ENCODE measurements around the gene RBM23.

Gene RBM23

GRCh38 chr14:22884738-22885523 lies 34.0 kb downstream of the RBM23 start:
- DNase-seq, result no peak

GRCh38 chr14:22884076-22884737 lies 34.7 kb downstream of the RBM23 start:
- DNase-seq, result peak in 1 of 2 experiments; percentile 11

- no peak for DNase-seq
Observed at GRCh38 chr14:22883173-22883976, 35.6 kb downstream of the RBM23 start, which contains the start of gene REM2. Gene REM2, plus strand, starts transcription at chr14:22883222. Its CDS starts 66 bp downstream, at chr14:22883288.

GRCh38 chr14:22882529-22883172 lies 36.3 kb downstream of the RBM23 start:
- DNase-seq, result no peak

- DNase-seq, result no peak
Observed at GRCh38 chr14:22882064-22882463, 36.9 kb downstream of the RBM23 start.

GRCh38 chr14:22878271-22879246 lies 40.4 kb downstream of the RBM23 start:
- DNase-seq, result no peak

- DNase-seq, result no peak
Observed at GRCh38 chr14:22877000-22877501, 41.9 kb downstream of the RBM23 start.

GRCh38 chr14:22875748-22876319 lies 43.1 kb downstream of the RBM23 start:
- DNase-seq, result no peak

- no peak for DNase-seq
Observed at GRCh38 chr14:22875003-22875747, 43.8 kb downstream of the RBM23 start.

GRCh38 chr14:22872833-22873520 lies 46.0 kb downstream of the RBM23 start:
- no peak for DNase-seq

GRCh38 chr14:22872033-22872832 lies 46.7 kb downstream of the RBM23 start:
- DNase-seq, result peak; percentile 64 to 72

- DNase-seq, result peak; percentile 79
Observed at GRCh38 chr14:22871224-22872032, 47.5 kb downstream of the RBM23 start, which contains the start of gene LRP10. Gene LRP10, plus strand, starts transcription at chr14:22871740. Its CDS starts 564 bp downstream, at chr14:22872304.

GRCh38 chr14:22870811-22871223 lies 48.1 kb downstream of the RBM23 start:
- peak in 1 of 2 experiments; percentile 79 for DNase-seq

GRCh38 chr14:22866874-22867273 lies 52.1 kb downstream of the RBM23 start:
- DNase-seq, result no peak

- DNase-seq, result peak in 1 of 2 experiments; percentile 16
Observed at GRCh38 chr14:22865424-22866405, 53.2 kb downstream of the RBM23 start.

- DNase-seq, result no peak
Observed at GRCh38 chr14:22864979-22865378, 54.0 kb downstream of the RBM23 start.
